Lower leg skin (tissue), 3 donors: ENCODE measurements around the gene ZBTB16.

ENCODE experiments used
- POLR2A ChIP-seq, 2 donors: fragments of 450-650 bp; IDR thresholded peaks; one replicate each; pipeline ENCODE4 v1.6.1; 2016 to 2017; ENCODE audit warnings: antibody characterized with exemption in 2 of 2, mild to moderate bottlenecking in 1 of 2, moderate library complexity in 1 of 2
- TF ChIP-seq, protein P1 (sequence below), 3 donors: fragments of 450-650 bp; IDR thresholded peaks; one replicate each; pipeline ENCODE4 v1.5.1; 2016; ENCODE audit warnings: antibody characterized with exemption in 3 of 3, mild to moderate bottlenecking in 3 of 3, moderate library complexity in 2 of 3

- TF ChIP-seq, protein P1, sequence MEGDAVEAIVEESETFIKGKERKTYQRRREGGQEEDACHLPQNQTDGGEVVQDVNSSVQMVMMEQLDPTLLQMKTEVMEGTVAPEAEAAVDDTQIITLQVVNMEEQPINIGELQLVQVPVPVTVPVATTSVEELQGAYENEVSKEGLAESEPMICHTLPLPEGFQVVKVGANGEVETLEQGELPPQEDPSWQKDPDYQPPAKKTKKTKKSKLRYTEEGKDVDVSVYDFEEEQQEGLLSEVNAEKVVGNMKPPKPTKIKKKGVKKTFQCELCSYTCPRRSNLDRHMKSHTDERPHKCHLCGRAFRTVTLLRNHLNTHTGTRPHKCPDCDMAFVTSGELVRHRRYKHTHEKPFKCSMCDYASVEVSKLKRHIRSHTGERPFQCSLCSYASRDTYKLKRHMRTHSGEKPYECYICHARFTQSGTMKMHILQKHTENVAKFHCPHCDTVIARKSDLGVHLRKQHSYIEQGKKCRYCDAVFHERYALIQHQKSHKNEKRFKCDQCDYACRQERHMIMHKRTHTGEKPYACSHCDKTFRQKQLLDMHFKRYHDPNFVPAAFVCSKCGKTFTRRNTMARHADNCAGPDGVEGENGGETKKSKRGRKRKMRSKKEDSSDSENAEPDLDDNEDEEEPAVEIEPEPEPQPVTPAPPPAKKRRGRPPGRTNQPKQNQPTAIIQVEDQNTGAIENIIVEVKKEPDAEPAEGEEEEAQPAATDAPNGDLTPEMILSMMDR (IDR thresholded peaks at IDR 0.05): no peak
- no peak for TF ChIP-seq POLR2A (IDR thresholded peaks at IDR 0.05)
Measured at GRCh38 chr11:114134870-114135269, 75.4 kb downstream of the ZBTB16 start.
